GM21529 (cell line): ENCODE measurements around the gene MPPED1.

ENCODE experiments used
- ATAC-seq: cut with Tn5 transposase; IDR thresholded peaks from one replicate; pipeline ENCODE4 v1.9.1; 2021; ENCODE audit not compliant: unreplicated experiment

Gene MPPED1

GRCh38 chr22:43411869-43412807 lies at the start of gene MPPED1:
TSS of gene MPPED1 (plus strand) at chr22:43412014. CDS start at chr22:43424986, 12,972 bp downstream.
- no peak for ATAC-seq

- ATAC-seq: no peak
Observed at GRCh38 chr22:43363315-43364168, 48.3 kb upstream of the MPPED1 start.

- ATAC-seq: no peak
Observed at GRCh38 chr22:43364169-43364435, 47.7 kb upstream of the MPPED1 start.

DNA sequence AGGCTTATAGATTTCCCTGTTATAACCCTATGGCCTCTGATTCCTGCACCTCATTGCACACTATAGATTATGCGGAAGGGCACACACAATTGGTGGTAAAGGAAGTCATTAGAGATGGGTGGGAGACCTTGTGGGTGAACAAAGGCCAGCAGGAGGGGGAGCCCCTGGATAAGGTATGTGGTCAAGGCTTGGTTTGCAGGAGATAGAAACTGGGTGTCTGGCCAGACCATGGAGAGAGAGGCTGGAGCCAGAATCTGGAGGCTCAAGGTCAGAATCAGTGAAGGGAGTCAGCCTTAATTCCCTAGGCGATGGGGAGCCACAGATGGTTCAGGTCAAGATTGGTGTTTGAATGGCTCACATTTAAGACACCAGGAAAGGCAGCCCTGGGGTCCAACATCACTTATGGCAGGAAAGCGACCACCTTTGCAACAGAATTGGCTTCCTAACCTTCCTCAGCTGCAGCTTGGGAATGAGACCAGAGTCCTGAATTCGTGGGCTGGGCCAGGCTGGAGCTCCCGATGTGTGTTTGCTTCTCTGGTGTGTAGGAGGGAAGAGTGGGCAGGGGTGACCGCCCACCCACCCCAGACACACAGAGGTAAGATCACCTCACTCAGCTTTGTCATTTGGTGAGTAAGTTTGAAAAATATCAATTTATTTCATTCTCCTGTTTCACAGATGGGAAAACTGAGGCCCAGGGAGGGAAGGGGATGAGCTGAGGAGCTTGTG lies 45.9 kb upstream of the MPPED1 start:
- ATAC-seq: no peak

DNA sequence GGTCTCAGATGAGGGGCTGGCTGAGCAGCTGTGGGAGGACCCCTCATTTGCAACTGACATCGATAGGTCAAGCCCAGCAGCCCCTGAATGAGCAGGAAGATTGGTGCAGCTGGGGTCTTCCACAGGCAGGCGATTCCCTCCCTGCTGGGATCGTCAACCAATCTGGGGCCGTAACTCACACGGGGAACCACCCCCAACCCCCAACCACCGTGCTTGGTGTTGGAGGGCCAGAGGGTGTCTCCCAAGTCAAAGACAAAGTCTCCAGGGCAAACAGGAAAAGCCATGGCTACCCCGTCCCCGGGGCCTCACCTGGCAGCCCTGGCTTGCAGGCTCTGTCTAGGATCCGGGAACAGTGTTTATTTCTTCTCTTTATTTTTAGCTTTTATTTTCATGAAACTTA lies 41.8 kb upstream of the MPPED1 start:
- ATAC-seq: no peak

DNA sequence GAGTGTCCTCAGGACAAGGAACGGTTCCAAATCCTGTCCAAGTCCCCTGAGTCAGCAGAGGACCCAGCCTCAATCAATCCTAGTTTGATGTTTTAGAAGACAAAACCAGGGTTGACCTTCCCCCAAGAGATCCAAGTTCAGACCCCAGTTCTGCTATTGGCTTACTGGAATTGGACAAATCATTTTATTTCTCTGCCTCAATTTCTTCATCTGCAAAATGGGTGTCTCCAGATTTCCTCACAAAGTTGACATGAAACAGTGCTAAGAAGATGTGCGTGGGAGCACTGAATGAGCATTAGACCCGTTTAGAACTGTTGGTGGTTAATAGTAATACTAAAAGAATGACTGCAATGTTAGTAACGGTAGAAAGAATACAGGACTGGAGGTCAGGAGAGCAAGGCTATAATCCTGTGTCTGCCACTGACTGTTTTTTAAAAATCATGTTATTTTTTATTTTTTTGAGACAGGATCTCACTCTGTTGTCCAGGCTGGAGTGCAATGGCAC lies 35.8 kb upstream of the MPPED1 start:
- no peak for ATAC-seq

GRCh38 chr22:43376765-43377547 lies 34.9 kb upstream of the MPPED1 start:
- no peak for ATAC-seq

DNA sequence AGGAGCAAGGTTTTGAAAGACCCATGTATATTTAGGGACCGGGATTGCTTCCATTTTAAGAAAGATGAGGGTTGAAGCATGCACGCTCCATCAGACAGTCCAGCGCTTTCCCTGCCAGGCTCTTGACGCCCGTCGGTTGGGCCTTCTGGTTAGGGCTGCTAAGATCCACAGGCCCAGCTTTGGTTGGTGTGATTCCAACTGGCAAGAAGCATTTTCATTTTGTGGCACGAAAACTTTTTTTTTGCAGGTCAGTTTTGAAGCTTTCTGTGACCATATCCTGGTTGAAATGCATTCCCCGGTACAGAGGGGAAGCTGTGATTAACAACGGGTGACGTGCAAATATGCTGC lies 34.3 kb upstream of the MPPED1 start:
- ATAC-seq: no peak

GRCh38 chr22:43377896-43378704 lies 33.7 kb upstream of the MPPED1 start:
- peak; percentile 67 for ATAC-seq

- ATAC-seq: no peak
Observed at GRCh38 chr22:43381693-43382092, 30.1 kb upstream of the MPPED1 start.

DNA sequence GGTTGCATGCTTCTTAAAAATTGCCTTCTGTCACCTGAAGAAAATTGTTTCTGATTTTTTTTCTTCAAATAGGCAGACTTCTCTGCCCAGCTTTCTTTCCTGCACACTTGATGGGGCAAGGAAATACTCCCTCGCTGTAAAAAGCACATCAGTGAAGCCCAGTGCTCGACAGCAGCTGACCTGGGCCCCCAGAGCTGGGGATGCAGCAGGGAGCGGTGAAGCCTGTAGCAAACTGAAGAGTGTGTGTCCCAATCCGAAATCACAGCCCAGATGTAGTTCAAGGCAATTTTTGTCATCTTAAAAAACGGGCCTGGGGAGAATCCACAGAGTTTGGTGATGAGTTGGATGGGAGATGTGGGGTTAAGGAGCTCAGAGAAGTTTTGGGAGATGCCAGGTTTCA lies 27.0 kb upstream of the MPPED1 start:
- ATAC-seq: no peak

DNA sequence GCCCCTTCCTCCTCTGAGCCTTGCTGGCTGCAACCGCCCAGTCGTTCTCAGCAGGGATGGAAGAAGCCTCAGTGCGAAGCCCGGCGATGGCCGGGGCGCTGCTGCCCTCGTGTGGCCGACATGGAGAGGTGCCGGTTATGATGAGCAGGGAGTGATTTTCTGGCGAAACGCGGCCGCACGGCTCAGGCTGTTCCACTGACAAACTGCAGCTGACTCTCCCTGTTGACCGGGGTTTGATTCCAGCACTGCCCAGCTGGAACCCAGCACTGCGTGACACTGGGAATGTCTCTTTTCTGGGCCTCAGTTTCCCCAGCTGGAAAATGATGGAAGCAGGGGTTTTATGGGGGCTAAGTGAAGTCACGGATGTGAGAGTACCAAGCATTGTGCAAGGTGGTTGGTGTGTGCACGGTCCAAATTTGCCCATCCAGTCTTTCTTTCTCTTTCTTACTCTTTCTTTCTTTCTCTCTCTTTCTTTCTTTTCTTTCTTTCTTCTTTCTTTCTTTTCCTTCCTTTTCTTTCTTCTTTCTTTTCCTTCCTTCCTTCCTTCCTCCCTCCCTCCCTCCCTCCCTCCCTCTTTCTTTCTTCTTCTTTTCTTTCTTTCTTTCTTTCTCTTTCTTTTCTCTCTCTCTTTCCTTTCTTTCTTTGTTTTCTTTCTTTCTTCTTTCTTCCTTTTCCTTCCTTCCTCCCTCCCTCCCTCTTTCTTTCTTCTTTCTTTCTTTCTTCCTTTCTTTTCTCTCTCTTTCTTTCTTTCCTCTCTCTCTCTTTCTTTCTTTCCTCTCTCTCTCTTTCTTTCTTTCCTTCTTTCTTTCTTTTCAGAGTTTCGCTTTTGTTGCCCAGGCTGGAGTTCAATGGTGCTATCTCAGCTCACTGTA lies 25.8 kb upstream of the MPPED1 start:
- ATAC-seq: no peak

DNA sequence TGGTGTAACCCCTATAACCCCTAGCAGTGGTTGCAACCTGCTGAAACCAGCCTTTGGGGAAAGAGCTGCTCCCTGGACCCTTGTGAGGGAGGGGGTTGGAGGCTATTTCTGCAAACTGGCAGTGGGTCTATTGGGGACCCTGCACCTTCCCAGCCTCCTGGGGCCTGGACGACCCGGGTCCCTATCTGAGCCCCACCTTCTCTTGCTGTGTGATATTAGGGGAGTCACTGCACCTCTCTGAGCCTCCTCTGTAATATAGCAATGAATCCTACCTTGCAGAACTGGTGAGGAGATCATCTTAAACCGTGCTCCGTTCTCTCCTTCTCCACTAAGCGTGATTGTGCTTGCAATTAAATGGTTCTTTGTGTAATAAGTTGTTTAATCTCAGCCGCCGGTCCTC lies 24.0 kb upstream of the MPPED1 start:
- no peak for ATAC-seq

DNA sequence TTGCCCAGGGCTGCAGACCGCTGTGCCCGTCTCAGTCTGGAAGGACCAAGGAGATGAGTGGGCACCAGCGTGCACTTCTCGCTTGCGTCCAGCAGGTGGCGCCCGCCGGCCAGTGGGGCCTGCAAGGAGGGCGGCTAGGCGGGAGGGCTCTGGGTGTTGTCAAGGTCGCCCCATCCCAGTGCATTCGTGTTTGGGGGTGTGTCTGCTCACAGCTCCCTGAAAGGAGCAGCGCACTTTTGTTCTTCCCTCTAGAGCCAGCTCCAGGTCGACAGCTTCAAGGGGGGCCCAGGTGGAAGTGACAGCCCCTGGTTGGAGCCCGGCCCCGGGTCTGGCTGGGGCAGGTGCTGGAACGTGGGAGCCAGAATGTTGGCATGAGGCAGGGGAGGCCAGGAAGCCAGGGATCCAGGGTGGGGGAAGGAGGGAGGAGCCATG lies 23.4 kb upstream of the MPPED1 start:
- ATAC-seq: no peak

DNA sequence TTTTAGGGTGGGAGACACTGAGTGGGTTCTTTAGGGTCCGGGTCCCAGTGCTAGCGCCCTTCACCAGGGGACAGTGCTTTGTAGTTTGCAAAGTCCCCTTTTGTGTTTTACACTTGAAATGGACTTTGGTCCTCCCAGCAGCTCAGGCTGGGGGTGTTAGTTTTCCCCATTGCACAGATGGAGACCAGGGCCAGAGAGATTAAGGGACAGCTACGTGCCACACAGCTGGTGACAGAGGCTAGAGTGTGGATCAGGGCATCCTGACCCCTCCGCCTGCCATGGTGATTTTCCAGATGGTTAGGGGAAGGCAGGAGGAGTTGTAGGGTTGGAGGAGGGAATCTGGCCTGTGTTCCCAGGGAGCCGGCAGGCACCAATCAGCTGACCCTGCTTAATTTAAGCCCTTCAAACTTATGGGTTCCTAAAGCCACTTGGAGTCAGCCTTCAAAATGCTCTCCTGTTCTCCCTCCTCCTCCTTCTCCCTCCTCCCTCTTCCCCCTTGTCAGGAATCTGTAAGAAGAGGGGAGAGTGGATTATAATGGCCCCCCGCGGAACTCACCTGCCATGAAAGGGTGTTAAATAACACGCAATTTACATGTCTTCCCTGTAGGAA lies 22.5 kb upstream of the MPPED1 start:
- no peak for ATAC-seq

DNA sequence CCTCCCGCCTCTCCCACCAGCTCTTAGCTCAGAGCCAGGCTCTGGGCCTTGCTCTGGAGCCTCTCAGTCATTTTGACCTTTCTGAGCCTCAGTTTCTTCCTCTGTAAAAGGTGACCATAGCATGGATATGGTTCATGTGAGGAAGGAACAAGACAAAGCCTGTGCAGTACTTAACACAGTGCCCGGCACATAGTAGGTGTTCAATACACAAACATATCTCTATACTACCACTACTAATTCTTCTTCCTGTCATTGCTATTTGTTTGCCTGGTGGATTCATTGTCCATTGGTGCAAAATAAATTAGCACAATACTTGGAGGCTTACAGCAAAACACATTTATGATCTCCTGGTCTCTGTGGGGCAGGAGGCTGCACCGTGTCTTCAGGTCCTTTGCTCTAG lies 21.6 kb upstream of the MPPED1 start:
- no peak for ATAC-seq

- ATAC-seq: no peak
Observed at GRCh38 chr22:43390872-43391271, 20.9 kb upstream of the MPPED1 start.

DNA sequence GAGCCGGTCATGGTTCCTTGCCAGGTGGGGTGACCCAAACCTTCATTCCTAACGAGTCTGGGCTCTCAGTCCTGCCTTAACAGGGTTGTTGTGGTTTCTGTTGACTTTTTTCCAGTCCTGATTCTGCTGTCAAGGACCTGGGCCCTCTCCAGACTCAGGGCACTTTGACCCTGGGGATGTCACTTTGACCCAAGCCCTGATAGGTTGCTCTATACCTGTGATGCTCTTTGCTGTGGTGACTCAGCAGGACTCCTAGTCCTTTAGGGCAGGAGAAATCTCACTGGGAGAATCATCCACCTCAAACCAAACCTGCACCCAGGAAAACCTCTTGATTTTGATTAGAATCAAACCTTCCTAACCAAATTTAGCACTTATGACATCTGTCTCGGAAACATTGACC lies 20.5 kb upstream of the MPPED1 start:
- ATAC-seq: no peak
